ENCODE results near the gene TMEM63C.
"Not testable (repeated sequence)": the region's sequence is repeated elsewhere in the genome, so short reads cannot be mapped to it uniquely, and the experiment has no call there.

- not testable (repeated sequence) for TF ChIP-seq SP1 (IDR thresholded peaks at IDR 0.05; ENCODE audit: low read depth); CTCF (IDR thresholded peaks at IDR 0.05 in 2 of 3, conservative IDR thresholded peaks at IDR 0.05 in 1 of 3; ENCODE audit: borderline replicate concordance in 1 of 3, insufficient read depth in 1 of 3, low read depth in 2 of 3, low read length in 2 of 3); POLR2A (IDR thresholded peaks at IDR 0.05; ENCODE audit: borderline replicate concordance, extremely low read depth, insufficient read depth, insufficient read length); CBX3 (IDR thresholded peaks at IDR 0.05; ENCODE audit: low read depth); EZH2phosphoT487 (IDR thresholded peaks at IDR 0.05; ENCODE audit: borderline replicate concordance); REST (IDR thresholded peaks at IDR 0.05; ENCODE audit: low read depth); EZH2 (IDR thresholded peaks at IDR 0.05)
Observed at GRCh38 chr14:77280921-77281320, 99.3 kb downstream of the TMEM63C start.

Measured in HCT116 (cell line).